ENCODE data around the gene RCL1. TPM values are rescaled to one million over a fixed set of nuclear protein-coding genes. Genes with fewer than 3 reads are reported as not detected.

Gene RCL1
- total RNA-seq, 2 experiments from 2014 or later: 14.4 to 15.1 TPM

- Mint-ChIP-seq H3K4me1 (peaks cover 4% of the 10 kb centered on the region), H3K27me3 (no peaks in the 10 kb centered on the region), H3K4me3 (no peak overlapping the region), H3K36me3 (peaks cover 11% of the 10 kb centered on the region), H3K9me3 (no peaks in the 10 kb centered on the region), H3K27ac (no peak overlapping the region)
- ATAC-seq (ENCODE audit: low read depth) (no peak), DNase-seq (no peak)
- POLR2A ChIA-PET: no interaction called here
Measured at GRCh38 chr9:4844056-4844838, 51.5 kb downstream of the RCL1 start.

- ATAC-seq (ENCODE audit: low read depth) (no peak), DNase-seq (no peak)
- H3K4me1 Mint-ChIP-seq: peaks cover 4% of the 10 kb centered on the region
- peaks cover 13% of the 10 kb centered on the region for H3K36me3 Mint-ChIP-seq
- no peaks in the 10 kb centered on the region for H3K9me3 Mint-ChIP-seq
- H3K4me3 Mint-ChIP-seq: no peak overlapping the region
- H3K27ac Mint-ChIP-seq: no peak overlapping the region
- POLR2A ChIA-PET: no interaction called here
- no peaks in the 10 kb centered on the region for H3K27me3 Mint-ChIP-seq
Measured at GRCh38 chr9:4849369-4849768, 56.6 kb downstream of the RCL1 start.

- Mint-ChIP-seq H3K27ac (no peak overlapping the region), H3K9me3 (no peaks in the 10 kb centered on the region), H3K36me3 (peaks cover 12% of the 10 kb centered on the region), H3K27me3 (no peaks in the 10 kb centered on the region), H3K4me3 (no peak overlapping the region), H3K4me1 (peaks cover 8% of the 10 kb centered on the region)
- no peak for DNase-seq
- POLR2A ChIA-PET: no interaction called here
- ATAC-seq (ENCODE audit: low read depth): no peak
Measured at GRCh38 chr9:4850603-4851310, 58.0 kb downstream of the RCL1 start.

- POLR2A ChIA-PET: no interaction called here
- Mint-ChIP-seq H3K9me3 (no peaks in the 10 kb centered on the region), H3K27me3 (no peaks in the 10 kb centered on the region), H3K27ac (no peak overlapping the region), H3K36me3 (peaks cover 17% of the 10 kb centered on the region), H3K4me1 (peaks cover 14% of the 10 kb centered on the region), H3K4me3 (no peak overlapping the region)
- DNase-seq (no peak), ATAC-seq (ENCODE audit: low read depth) (no peak)
Measured at GRCh38 chr9:4852419-4852818, 59.7 kb downstream of the RCL1 start.

- DNase-seq: no peak
- Mint-ChIP-seq H3K9me3 (peaks cover 2% of the 10 kb centered on the region), H3K27ac (no peak overlapping the region), H3K36me3 (peaks cover 28% of the 10 kb centered on the region), H3K4me3 (no peak overlapping the region), H3K4me1 (peaks cover 14% of the 10 kb centered on the region), H3K27me3 (no peaks in the 10 kb centered on the region)
- ATAC-seq (ENCODE audit: low read depth): no peak
- POLR2A ChIA-PET: no interaction called here
Measured at GRCh38 chr9:4854265-4854590, 61.5 kb downstream of the RCL1 start.

GRCh38 chr9:4855841-4856240 lies 63.1 kb downstream of the RCL1 start:
- ATAC-seq (ENCODE audit: low read depth): no peak
- Mint-ChIP-seq H3K36me3 (peaks cover 35% of the 10 kb centered on the region), H3K27ac (no peak overlapping the region), H3K9me3 (peaks cover 2% of the 10 kb centered on the region), H3K27me3 (no peaks in the 10 kb centered on the region), H3K4me3 (no peak overlapping the region), H3K4me1 (peaks cover 11% of the 10 kb centered on the region)
- POLR2A ChIA-PET: no interaction called here
- DNase-seq: no peak

- H3K36me3 Mint-ChIP-seq: peaks cover 42% of the 10 kb centered on the region
- DNase-seq: no peak
- H3K4me3 Mint-ChIP-seq: no peak overlapping the region
- POLR2A ChIA-PET: interaction anchor here (0.6 kb wide), 1 partner anchor 65 kb away, joined by 3 read pairs; no protein-coding TSS in a partner anchor
- ATAC-seq (ENCODE audit: low read depth): no peak
- no peaks in the 10 kb centered on the region for H3K27me3 Mint-ChIP-seq
- peaks cover 10% of the 10 kb centered on the region for H3K4me1 Mint-ChIP-seq
- H3K27ac Mint-ChIP-seq: no peak overlapping the region
- peaks cover 2% of the 10 kb centered on the region for H3K9me3 Mint-ChIP-seq
Measured at GRCh38 chr9:4857163-4857810, 64.5 kb downstream of the RCL1 start.

- no peak overlapping the region for H3K4me3 Mint-ChIP-seq
- DNase-seq (no peak), ATAC-seq (ENCODE audit: low read depth) (no peak)
- H3K36me3 Mint-ChIP-seq: peaks cover 46% of the 10 kb centered on the region
- POLR2A ChIA-PET: no interaction called here
- H3K27me3 Mint-ChIP-seq: no peaks in the 10 kb centered on the region
- no peak overlapping the region for H3K27ac Mint-ChIP-seq
- H3K4me1 Mint-ChIP-seq: peaks cover 13% of the 10 kb centered on the region
- peaks cover 2% of the 10 kb centered on the region for H3K9me3 Mint-ChIP-seq
Measured at GRCh38 chr9:4859035-4859434, 66.3 kb downstream of the RCL1 start.

- no peak overlapping the region for H3K27ac Mint-ChIP-seq
- POLR2A ChIA-PET: no interaction called here
- DNase-seq (no peak), ATAC-seq (ENCODE audit: low read depth) (no peak)
- H3K9me3 Mint-ChIP-seq: peaks cover 2% of the 10 kb centered on the region
- peaks cover 9% of the 10 kb centered on the region for H3K4me1 Mint-ChIP-seq
- no peak overlapping the region for H3K4me3 Mint-ChIP-seq
- no peaks in the 10 kb centered on the region for H3K27me3 Mint-ChIP-seq
- H3K36me3 Mint-ChIP-seq: peaks cover 47% of the 10 kb centered on the region
Measured at GRCh38 chr9:4860383-4860782, 67.6 kb downstream of the RCL1 start.

GRCh38 chr9:4861145-4861544 lies 68.4 kb downstream of the RCL1 start:
- H3K9me3 Mint-ChIP-seq: peaks cover 2% of the 10 kb centered on the region
- peaks cover 12% of the 10 kb centered on the region for H3K4me1 Mint-ChIP-seq
- H3K36me3 Mint-ChIP-seq: peaks cover 46% of the 10 kb centered on the region
- no peak for ATAC-seq (ENCODE audit: low read depth)
- H3K27me3 Mint-ChIP-seq: no peaks in the 10 kb centered on the region
- POLR2A ChIA-PET: no interaction called here
- H3K4me3 Mint-ChIP-seq: no peak overlapping the region
- DNase-seq: no peak
- H3K27ac Mint-ChIP-seq: no peak overlapping the region

GRCh38 chr9:4861736-4862451 lies 69.2 kb downstream of the RCL1 start:
- Mint-ChIP-seq H3K4me3 (no peak overlapping the region), H3K27me3 (no peaks in the 10 kb centered on the region), H3K9me3 (peaks cover 2% of the 10 kb centered on the region), H3K27ac (no peak overlapping the region), H3K36me3 (peaks cover 49% of the 10 kb centered on the region), H3K4me1 (peaks cover 12% of the 10 kb centered on the region)
- POLR2A ChIA-PET: no interaction called here
- DNase-seq: no peak
- no peak for ATAC-seq (ENCODE audit: low read depth)

GRCh38 chr9:4862506-4863250 lies 69.9 kb downstream of the RCL1 start:
- Mint-ChIP-seq H3K4me3 (no peak overlapping the region), H3K27ac (no peak overlapping the region), H3K9me3 (peaks cover 2% of the 10 kb centered on the region), H3K4me1 (peaks cover 8% of the 10 kb centered on the region), H3K36me3 (peaks cover 45% of the 10 kb centered on the region), H3K27me3 (no peaks in the 10 kb centered on the region)
- DNase-seq: no peak
- POLR2A ChIA-PET: no interaction called here
- no peak for ATAC-seq (ENCODE audit: low read depth)

- POLR2A ChIA-PET: no interaction called here
- Mint-ChIP-seq H3K9me3 (no peaks in the 10 kb centered on the region), H3K4me1 (peaks cover 8% of the 10 kb centered on the region)
Measured at GRCh38 chr9:4864234-4864661, 71.5 kb downstream of the RCL1 start.

More at GRCh38 chr9:4864234-4864661, 71.5 kb downstream of the RCL1 start:
- Mint-ChIP-seq H3K36me3 (peaks cover 38% of the 10 kb centered on the region), H3K4me3 (no peak overlapping the region), H3K27me3 (no peaks in the 10 kb centered on the region), H3K27ac (no peak overlapping the region)
- ATAC-seq (ENCODE audit: low read depth): no peak
- no peak for DNase-seq
